GM12878 (cell line): ENCODE data around the gene STAT3.

Experiments used
- CHD2 ChIP-seq: IDR thresholded peaks from 2 replicates; pipeline ENCODE4 v1.6.1; 2011; ENCODE audit warnings: low read depth, low read length, improper control_type of control experiment, borderline replicate concordance
- ETV6 ChIP-seq, 2 experiments: fragments of 450-650 bp in 1 of 2; IDR thresholded peaks in 1 of 2; conservative IDR thresholded peaks in 1 of 2; 2 replicates each; pipeline ENCODE4 v1.6.1; 2014; ENCODE audit warnings: antibody characterized with exemption in 1 of 2, borderline replicate concordance in 1 of 2, low read depth in 1 of 2, mild to moderate bottlenecking in 1 of 2, moderate library complexity in 1 of 2
- FOXM1 ChIP-seq: IDR thresholded peaks from 2 replicates; pipeline ENCODE4 v1.6.1; 2012; ENCODE audit warnings: low read depth, mild to moderate bottlenecking, inconsistent platforms, low read length, moderate library complexity
- NR2C2 ChIP-seq: IDR thresholded peaks from 2 replicates; pipeline ENCODE4 v1.6.1; 2011; ENCODE audit warnings: borderline replicate concordance, low read depth; ENCODE audit not compliant: control insufficient read depth, insufficient read length
- RAD21 ChIP-seq: IDR thresholded peaks from 2 replicates; pipeline ENCODE4 v1.6.1; 2011; ENCODE audit warnings: mild to moderate bottlenecking, low read depth, low read length, moderate library complexity; ENCODE audit not compliant: insufficient read depth
- SIX5 ChIP-seq: IDR thresholded peaks from 2 replicates; pipeline ENCODE4 v1.6.1; 2011; ENCODE audit warnings: mild to moderate bottlenecking, low read depth, low read length, moderate library complexity; ENCODE audit not compliant: severe bottlenecking
- SMC3 ChIP-seq: IDR thresholded peaks from 2 replicates; pipeline ENCODE4 v1.6.1; 2011; ENCODE audit warnings: low read length, improper control_type of control experiment, borderline replicate concordance
- TF ChIP-seq, protein P1 (sequence below): fragments of 450-650 bp; IDR thresholded peaks from 2 replicates; pipeline ENCODE4 v1.6.1; 2014; ENCODE audit warnings: mild to moderate bottlenecking
- TF ChIP-seq, protein P2 (sequence below), 3 experiments: IDR thresholded peaks in 2 of 3; conservative IDR thresholded peaks in 1 of 3; 2 replicates each; pipeline ENCODE4 v1.5.1; 2011; ENCODE audit warnings: low read depth in 3 of 3, low read length in 3 of 3, mild to moderate bottlenecking in 3 of 3, control low read depth in 2 of 3, moderate library complexity in 2 of 3, inconsistent platforms in 1 of 3, mixed read lengths in 1 of 3; ENCODE audit not compliant: control insufficient read depth in 2 of 3, insufficient read depth in 1 of 3; ENCODE audit errors: extremely low read depth in 1 of 3
- TF ChIP-seq, protein P3 (sequence below): fragments of 450-650 bp; IDR thresholded peaks from 2 replicates; pipeline ENCODE4 v1.6.1; 2018; ENCODE audit warnings: mild to moderate bottlenecking, low read depth, moderate library complexity; ENCODE audit not compliant: partially characterized antibody

DNA sequence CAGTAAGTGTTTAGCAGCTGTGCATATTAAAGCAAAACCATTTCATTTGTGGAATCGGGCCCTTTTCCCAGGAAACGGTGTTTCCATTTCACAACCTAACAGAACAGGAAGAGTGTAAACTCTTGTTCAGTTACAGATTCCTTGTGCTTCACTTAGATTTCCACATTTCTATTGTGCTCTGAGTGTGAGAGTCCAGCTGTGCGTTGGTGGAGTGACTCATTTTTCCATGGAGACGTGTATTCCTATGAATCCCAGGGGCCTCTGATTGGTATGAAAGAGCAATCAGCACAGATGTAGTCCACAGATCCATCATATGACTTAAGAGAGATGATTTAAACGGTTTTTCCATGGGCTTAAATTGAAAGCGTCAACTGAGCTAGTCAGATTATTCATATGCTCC, 48.1 kb upstream of the STAT3 start:
- TF ChIP-seq CHD2 (no peak), SMC3 (no peak), ETV6 (conservative IDR thresholded peaks at IDR 0.05 in 1 of 2, IDR thresholded peaks at IDR 0.05 in 1 of 2; ENCODE audit: borderline replicate concordance in 1 of 2, low read depth in 1 of 2) (no peak), SIX5 (no peak), RAD21 (no peak), FOXM1 (no peak), NR2C2 (no peak)
- TF ChIP-seq, protein P1, sequence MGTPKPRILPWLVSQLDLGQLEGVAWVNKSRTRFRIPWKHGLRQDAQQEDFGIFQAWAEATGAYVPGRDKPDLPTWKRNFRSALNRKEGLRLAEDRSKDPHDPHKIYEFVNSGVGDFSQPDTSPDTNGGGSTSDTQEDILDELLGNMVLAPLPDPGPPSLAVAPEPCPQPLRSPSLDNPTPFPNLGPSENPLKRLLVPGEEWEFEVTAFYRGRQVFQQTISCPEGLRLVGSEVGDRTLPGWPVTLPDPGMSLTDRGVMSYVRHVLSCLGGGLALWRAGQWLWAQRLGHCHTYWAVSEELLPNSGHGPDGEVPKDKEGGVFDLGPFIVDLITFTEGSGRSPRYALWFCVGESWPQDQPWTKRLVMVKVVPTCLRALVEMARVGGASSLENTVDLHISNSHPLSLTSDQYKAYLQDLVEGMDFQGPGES: no peak
- TF ChIP-seq, protein P2, sequence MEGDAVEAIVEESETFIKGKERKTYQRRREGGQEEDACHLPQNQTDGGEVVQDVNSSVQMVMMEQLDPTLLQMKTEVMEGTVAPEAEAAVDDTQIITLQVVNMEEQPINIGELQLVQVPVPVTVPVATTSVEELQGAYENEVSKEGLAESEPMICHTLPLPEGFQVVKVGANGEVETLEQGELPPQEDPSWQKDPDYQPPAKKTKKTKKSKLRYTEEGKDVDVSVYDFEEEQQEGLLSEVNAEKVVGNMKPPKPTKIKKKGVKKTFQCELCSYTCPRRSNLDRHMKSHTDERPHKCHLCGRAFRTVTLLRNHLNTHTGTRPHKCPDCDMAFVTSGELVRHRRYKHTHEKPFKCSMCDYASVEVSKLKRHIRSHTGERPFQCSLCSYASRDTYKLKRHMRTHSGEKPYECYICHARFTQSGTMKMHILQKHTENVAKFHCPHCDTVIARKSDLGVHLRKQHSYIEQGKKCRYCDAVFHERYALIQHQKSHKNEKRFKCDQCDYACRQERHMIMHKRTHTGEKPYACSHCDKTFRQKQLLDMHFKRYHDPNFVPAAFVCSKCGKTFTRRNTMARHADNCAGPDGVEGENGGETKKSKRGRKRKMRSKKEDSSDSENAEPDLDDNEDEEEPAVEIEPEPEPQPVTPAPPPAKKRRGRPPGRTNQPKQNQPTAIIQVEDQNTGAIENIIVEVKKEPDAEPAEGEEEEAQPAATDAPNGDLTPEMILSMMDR (IDR thresholded peaks at IDR 0.05 in 2 of 3, conservative IDR thresholded peaks at IDR 0.05 in 1 of 3; ENCODE audit: control insufficient read depth in 2 of 3, extremely low read depth in 1 of 3, insufficient read depth in 1 of 3, low read depth in 3 of 3, low read length in 3 of 3): no peak
- TF ChIP-seq, protein P3, sequence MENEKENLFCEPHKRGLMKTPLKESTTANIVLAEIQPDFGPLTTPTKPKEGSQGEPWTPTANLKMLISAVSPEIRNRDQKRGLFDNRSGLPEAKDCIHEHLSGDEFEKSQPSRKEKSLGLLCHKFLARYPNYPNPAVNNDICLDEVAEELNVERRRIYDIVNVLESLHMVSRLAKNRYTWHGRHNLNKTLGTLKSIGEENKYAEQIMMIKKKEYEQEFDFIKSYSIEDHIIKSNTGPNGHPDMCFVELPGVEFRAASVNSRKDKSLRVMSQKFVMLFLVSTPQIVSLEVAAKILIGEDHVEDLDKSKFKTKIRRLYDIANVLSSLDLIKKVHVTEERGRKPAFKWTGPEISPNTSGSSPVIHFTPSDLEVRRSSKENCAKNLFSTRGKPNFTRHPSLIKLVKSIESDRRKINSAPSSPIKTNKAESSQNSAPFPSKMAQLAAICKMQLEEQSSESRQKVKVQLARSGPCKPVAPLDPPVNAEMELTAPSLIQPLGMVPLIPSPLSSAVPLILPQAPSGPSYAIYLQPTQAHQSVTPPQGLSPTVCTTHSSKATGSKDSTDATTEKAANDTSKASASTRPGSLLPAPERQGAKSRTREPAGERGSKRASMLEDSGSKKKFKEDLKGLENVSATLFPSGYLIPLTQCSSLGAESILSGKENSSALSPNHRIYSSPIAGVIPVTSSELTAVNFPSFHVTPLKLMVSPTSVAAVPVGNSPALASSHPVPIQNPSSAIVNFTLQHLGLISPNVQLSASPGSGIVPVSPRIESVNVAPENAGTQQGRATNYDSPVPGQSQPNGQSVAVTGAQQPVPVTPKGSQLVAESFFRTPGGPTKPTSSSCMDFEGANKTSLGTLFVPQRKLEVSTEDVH: no peak
